H1 (cell line): Measurements from ENCODE around the gene WDR5. TPM values are rescaled to one million over a fixed set of nuclear protein-coding genes. Genes with fewer than 3 reads are reported as not detected.

Experiments used
- CHD2 ChIP-seq: IDR thresholded peaks from 2 replicates; pipeline ENCODE4 v1.6.1; 2012; ENCODE audit warnings: low read length, improper control_type of control experiment
- CTBP2 ChIP-seq: IDR thresholded peaks from 2 replicates; pipeline ENCODE4 v1.7.0; 2011; ENCODE audit warnings: borderline replicate concordance, mild to moderate bottlenecking, moderate library complexity, mixed read lengths, low read length; ENCODE audit not compliant: insufficient read depth, insufficient read length
- EP300 ChIP-seq, 2 experiments: IDR thresholded peaks; 1 replicate in 1 of 2; 2 replicates in 1 of 2; pipeline ENCODE4 v1.6.1; 2011 to 2012; ENCODE audit warnings: low read depth in 2 of 2, low read length in 2 of 2, mild to moderate bottlenecking in 2 of 2, borderline replicate concordance in 1 of 2, inconsistent platforms in 1 of 2, moderate library complexity in 1 of 2
- EZH2 ChIP-seq: fragments of 200-600 bp; sonication (generic); IDR thresholded peaks from 2 replicates; pipeline ENCODE4 v1.7.1; 2012; ENCODE audit warnings: low read depth, mild to moderate bottlenecking, moderate library complexity, low read length, inconsistent platforms; ENCODE audit not compliant: severe bottlenecking
- GABPA ChIP-seq: IDR thresholded peaks from 2 replicates; pipeline ENCODE4 v1.6.1; 2011; ENCODE audit warnings: mild to moderate bottlenecking, low read length, moderate library complexity, borderline replicate concordance; ENCODE audit not compliant: insufficient read depth
- HDAC6 ChIP-seq: IDR thresholded peaks from one replicate; pipeline ENCODE4 v1.7.1; 2012; ENCODE audit warnings: low read depth, mild to moderate bottlenecking, inconsistent platforms, low read length, moderate library complexity
- KDM1A ChIP-seq: fragments of 200-600, 300-600 bp; sonication (generic); IDR thresholded peaks from 2 replicates; pipeline ENCODE4 v1.7.1; 2016; ENCODE audit warnings: mild to moderate bottlenecking, low read length, borderline replicate concordance
- RFX5 ChIP-seq: IDR thresholded peaks from 2 replicates; pipeline ENCODE4 v1.6.1; 2011; ENCODE audit warnings: low read depth, low read length, improper control_type of control experiment, borderline replicate concordance
- polyA plus RNA-seq, 7 experiments: library from polyadenylated mRNA; depleted of rRNA in 3 of 7; stranded (reverse) in 5 of 7; unstranded in 2 of 7; fragments of >200 nt in 5 of 7; fragments of 200-250 nt in 2 of 7; gene quantifications; 1 replicate in 5 of 7; 2 replicates in 1 of 7; 4 replicates in 1 of 7; pipeline versions ENCODE4 v1.2.1 to v1.2.3, GENCODE V29; 2011 to 2013; ENCODE audit warnings: missing spikeins in 2 of 7, mixed read lengths in 2 of 7
- total RNA-seq: library from RNA; stranded (reverse); fragmentation: NEBNext Ultra II Directional; extraction: Animal tissue kit (Norgen Biotek cat#: 25700); gene quantifications from 2 replicates; pipeline ENCODE4 v1.2.1, GENCODE V29; 2021
- TF ChIP-seq, protein P1 (sequence below): IDR thresholded peaks from 2 replicates; pipeline ENCODE4 v1.6.1; 2012; ENCODE audit warnings: inconsistent platforms
- TF ChIP-seq, protein P2 (sequence below): IDR thresholded peaks from 2 replicates; pipeline ENCODE4 v1.6.1; 2012; ENCODE audit warnings: inconsistent platforms

The WDR5 gene
- total and polyA plus RNA-seq, 2 of the 8 experiments (the other 6 are each of a cell fraction or from before 2014, with no cell fraction given): 38.4 to 68.1 TPM

DNA sequence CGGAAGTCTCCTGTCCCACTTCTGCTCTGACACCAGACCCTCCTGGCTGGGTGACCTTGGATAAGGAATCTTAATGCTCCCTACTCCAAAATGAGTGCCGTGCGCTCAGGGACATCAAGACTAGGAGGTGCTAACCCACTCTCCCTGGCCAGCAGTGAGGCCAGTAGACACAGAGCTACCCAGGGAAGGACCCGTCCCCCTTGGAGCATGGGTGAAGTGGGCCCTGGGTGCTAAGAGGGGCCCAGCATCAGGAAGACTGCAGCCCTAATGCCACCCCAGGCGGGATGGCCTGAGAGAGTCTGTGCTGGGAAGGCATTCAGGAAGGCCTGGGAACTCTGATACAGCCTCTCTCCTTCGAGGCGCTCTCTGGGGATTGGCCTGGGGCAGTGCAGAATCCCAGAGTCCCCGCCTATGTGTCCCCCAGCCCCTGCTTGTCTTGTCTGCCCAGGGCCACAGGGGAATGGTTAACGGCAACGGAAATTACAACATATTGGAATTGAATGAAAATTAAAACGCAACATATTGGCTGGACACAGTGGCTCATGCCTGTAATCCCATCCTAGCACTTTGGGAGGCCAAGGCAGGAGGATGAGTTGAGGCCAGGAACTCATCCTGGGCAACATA lies 58.1 kb downstream of the WDR5 start (continued):
- TF ChIP-seq KDM1A (no peak), EZH2 (no peak), GABPA (no peak), EP300 (IDR thresholded peaks at IDR 0.05; ENCODE audit: borderline replicate concordance in 1 of 2, low read depth in 2 of 2, low read length in 2 of 2) (no peak), HDAC6 (no peak), CTBP2 (no peak), CHD2 (no peak), RFX5 (no peak)
- TF ChIP-seq, protein P1, sequence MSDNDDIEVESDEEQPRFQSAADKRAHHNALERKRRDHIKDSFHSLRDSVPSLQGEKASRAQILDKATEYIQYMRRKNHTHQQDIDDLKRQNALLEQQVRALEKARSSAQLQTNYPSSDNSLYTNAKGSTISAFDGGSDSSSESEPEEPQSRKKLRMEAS: no peak
- TF ChIP-seq, protein P2, sequence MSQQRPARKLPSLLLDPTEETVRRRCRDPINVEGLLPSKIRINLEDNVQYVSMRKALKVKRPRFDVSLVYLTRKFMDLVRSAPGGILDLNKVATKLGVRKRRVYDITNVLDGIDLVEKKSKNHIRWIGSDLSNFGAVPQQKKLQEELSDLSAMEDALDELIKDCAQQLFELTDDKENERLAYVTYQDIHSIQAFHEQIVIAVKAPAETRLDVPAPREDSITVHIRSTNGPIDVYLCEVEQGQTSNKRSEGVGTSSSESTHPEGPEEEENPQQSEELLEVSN: no peak
